ENCODE results near the gene FCN1.

The FCN1 gene

DNA sequence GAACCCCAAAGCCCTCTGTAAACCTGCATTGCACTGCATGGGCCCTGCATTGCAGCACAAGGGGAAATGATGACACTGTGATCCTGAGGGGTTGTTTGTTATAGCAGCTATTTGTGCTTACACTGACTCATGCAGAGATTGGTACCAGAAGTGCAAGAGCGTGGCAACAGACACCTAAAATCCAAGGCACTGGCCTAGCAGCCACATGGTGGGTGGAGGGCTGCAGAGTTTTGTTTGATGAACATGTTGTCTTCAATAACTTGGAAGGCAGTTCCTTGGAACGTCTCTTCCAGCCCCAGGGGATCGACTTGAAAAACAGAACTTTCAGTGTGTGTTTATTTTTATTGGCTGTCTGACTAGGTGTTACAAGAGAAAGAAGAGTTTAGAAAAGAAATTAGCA, 22.6 kb downstream of the FCN1 start:
- no peaks in the 10 kb centered on the region; the same call in 1 of the 2 replicates for H3K9me3 ChIP-seq
- peaks cover 27% of the 10 kb centered on the region for H3K4me1 ChIP-seq
- TF ChIP-seq, protein P1, sequence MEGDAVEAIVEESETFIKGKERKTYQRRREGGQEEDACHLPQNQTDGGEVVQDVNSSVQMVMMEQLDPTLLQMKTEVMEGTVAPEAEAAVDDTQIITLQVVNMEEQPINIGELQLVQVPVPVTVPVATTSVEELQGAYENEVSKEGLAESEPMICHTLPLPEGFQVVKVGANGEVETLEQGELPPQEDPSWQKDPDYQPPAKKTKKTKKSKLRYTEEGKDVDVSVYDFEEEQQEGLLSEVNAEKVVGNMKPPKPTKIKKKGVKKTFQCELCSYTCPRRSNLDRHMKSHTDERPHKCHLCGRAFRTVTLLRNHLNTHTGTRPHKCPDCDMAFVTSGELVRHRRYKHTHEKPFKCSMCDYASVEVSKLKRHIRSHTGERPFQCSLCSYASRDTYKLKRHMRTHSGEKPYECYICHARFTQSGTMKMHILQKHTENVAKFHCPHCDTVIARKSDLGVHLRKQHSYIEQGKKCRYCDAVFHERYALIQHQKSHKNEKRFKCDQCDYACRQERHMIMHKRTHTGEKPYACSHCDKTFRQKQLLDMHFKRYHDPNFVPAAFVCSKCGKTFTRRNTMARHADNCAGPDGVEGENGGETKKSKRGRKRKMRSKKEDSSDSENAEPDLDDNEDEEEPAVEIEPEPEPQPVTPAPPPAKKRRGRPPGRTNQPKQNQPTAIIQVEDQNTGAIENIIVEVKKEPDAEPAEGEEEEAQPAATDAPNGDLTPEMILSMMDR (IDR thresholded peaks at IDR 0.05; ENCODE audit: low read depth, low read length) = no peak
- H3K27me3 ChIP-seq = no peaks in the 10 kb centered on the region
- no peaks in the 10 kb centered on the region for H3K36me3 ChIP-seq
- H3K4me3 ChIP-seq (ENCODE audit: low read depth, low read length) = no peak overlapping the region
- no peak for DNase-seq

DNA sequence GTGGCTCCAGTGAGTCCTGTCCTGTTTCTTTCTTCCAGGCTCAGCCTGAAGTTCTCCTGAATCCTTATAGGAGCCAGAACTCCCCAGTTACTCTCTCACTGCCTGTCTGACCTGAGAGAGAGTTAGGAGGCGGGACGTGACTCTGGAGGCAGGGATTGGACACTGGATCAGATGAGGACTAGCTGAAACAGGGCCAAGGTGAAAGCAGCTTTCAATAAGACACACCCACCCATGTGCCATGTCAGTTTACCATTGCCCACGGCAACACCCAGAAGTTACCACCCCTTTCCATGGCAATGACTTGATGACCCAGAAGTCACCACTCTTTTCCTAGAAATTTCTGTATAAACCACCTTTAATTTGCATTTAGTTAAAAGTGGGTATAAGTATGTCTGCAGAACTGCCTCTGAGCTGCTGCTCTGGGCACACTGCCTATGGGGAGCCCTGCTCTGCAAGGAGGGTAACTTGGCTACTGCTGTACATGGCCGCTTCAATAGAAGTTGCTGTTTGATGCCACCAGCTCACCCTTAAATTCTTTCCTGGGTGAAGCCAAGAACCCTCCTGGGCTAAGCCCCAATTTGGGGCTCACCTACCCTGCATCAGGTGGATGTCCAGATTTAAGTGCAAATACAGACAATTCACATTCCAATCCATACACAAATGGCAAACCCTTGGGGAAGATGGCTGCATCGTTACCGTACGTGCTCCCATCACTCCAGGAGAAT, 23.4 kb downstream of the FCN1 start:
- H3K36me3 ChIP-seq = no peaks in the 10 kb centered on the region
- no peak overlapping the region for H3K4me3 ChIP-seq (ENCODE audit: low read depth, low read length)
- no peaks in the 10 kb centered on the region for H3K27me3 ChIP-seq
- TF ChIP-seq, protein P1 (IDR thresholded peaks at IDR 0.05; ENCODE audit: low read depth, low read length) = no peak
- no peak for DNase-seq
- H3K9me3 ChIP-seq = no peaks in the 10 kb centered on the region; the same call in 1 of the 2 replicates
- peaks cover 27% of the 10 kb centered on the region for H3K4me1 ChIP-seq

DNA sequence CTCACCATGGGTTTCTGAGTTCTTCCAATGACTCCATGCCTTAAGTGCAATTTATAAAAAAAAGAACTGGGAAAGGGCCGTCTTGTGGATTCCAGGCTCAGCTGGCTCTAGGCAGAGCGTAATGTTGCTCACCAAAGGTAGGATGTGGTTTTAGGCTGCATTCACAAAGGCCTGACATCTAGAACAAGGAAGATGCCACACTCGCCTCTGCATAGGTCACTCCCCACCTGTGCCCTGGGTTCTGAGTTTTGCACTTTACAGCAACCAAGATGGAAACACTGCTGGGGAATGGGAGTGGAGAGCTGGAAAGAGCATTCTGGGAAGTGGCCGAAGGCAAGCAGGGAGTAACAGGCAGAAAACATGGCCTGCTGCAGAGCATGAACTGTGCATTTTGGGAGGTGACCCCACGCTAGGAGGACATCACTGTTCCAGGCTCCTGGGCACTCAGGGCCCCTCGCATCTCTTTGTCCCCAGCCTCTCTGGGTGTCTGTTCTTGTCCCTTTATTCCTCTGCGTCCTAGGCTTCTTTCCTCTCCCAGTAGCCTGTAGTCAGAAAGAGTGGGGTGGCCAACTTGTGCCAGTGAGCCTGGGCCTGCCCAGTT, 24.8 kb downstream of the FCN1 start:
- no peaks in the 10 kb centered on the region for H3K27me3 ChIP-seq
- H3K4me1 ChIP-seq = peaks cover 19% of the 10 kb centered on the region
- TF ChIP-seq, protein P1 (IDR thresholded peaks at IDR 0.05; ENCODE audit: low read depth, low read length) = no peak
- H3K36me3 ChIP-seq = no peaks in the 10 kb centered on the region
- DNase-seq = no peak
- H3K9me3 ChIP-seq = no peaks in the 10 kb centered on the region; the same call in 1 of the 2 replicates
- no peak overlapping the region for H3K4me3 ChIP-seq (ENCODE audit: low read depth, low read length)

DNA sequence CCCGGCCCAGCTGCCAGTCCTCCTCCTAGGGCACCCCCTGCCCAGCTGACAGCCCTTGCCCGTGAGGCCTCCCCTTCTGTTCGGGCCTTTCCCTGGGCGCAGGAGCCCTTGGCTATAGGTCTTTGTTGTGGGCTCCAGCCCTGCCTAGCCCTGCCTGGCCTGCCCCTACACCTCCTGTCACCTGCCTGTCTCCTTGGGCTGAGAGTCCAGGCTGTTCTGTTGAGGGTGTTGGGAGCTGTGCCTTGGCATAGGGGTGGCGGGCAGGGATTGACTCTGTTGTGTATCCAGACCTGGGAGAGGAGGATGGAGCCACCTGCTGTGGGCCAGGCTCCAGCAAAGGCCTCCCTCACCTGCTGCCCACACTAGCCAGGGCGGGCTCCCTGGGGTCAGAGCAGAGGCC, 25.5 kb downstream of the FCN1 start:
- H3K36me3 ChIP-seq = no peaks in the 10 kb centered on the region
- TF ChIP-seq, protein P1 (IDR thresholded peaks at IDR 0.05; ENCODE audit: low read depth, low read length) = no peak
- peaks cover 12% of the 10 kb centered on the region for H3K4me1 ChIP-seq
- no peak for DNase-seq
- H3K4me3 ChIP-seq (ENCODE audit: low read depth, low read length) = no peak overlapping the region
- no peaks in the 10 kb centered on the region; the same call in 1 of the 2 replicates for H3K9me3 ChIP-seq
- no peaks in the 10 kb centered on the region for H3K27me3 ChIP-seq

DNA sequence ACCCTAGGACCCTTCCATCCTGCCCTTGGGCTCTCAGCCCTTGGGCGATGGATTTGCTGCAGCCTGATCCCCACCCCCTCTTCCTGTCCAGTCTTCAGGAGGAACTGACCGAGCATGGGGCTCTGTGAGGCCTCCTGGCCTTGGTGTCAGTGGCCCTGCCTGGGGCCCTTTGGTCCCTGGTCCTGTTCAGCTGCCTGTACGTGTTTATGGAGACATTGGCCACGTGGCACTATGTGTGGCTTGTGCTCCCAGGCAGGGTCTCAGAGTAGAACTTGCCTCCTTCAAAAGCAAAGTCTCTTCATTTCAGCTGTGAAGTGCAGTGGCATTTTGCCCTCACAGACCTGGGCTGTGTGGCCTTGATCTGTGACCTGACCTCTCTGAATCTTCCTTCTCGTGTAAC, 26.0 kb downstream of the FCN1 start:
- no peak overlapping the region for H3K4me3 ChIP-seq (ENCODE audit: low read depth, low read length)
- no peaks in the 10 kb centered on the region for H3K36me3 ChIP-seq
- no peaks in the 10 kb centered on the region; the same call in 1 of the 2 replicates for H3K9me3 ChIP-seq
- peaks cover 8% of the 10 kb centered on the region for H3K4me1 ChIP-seq
- TF ChIP-seq, protein P1 (IDR thresholded peaks at IDR 0.05; ENCODE audit: low read depth, low read length) = no peak
- H3K27me3 ChIP-seq = no peaks in the 10 kb centered on the region
- DNase-seq = no peak

DNA sequence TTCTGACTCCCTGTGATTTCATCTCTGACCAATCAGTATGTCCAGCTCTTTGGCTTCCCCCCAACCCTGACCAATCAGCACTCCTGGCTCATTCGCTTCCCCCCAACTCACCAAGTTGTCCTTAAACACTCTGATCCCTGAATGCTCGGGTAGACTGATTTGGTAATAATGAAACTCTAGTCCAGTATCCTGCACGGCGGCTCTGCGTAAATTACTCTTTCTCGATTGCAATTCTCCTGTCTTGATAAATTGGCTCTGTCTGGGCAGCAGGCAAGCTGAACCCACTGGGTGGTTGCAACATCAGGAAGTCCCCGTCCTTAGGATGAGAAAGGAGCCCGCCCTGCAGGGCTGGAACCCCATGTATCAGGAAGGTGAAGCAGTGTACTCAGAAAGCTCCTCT, 26.7 kb downstream of the FCN1 start:
- no peak for DNase-seq
- Histone ChIP-seq H3K4me3 (ENCODE audit: low read depth, low read length) (no peak overlapping the region), H3K27me3 (no peaks in the 10 kb centered on the region), H3K36me3 (no peaks in the 10 kb centered on the region), H3K9me3 (no peaks in the 10 kb centered on the region; the same call in 1 of the 2 replicates), H3K4me1 (peaks cover 4% of the 10 kb centered on the region; the same call in 1 of the 2 replicates)
- TF ChIP-seq, protein P1 (IDR thresholded peaks at IDR 0.05; ENCODE audit: low read depth, low read length) = no peak

Measured in BE2C (cell line).